ENCODE measurements around the gene METRN. TPM values are rescaled to one million over a fixed set of nuclear protein-coding genes. Genes with fewer than 3 reads are reported as not detected.

METRN gene
- total and polyA plus RNA-seq, 2 donors: 21.9 to 24.2 TPM

- Histone ChIP-seq H3K27me3 (ENCODE audit: control insufficient read depth in 2 of 2, insufficient read depth in 1 of 2, low read length in 1 of 2) (peaks cover 55 to 82% of the 10 kb centered on the region in 2 donors), H3K27ac (ENCODE audit: low read depth in 1 of 2, low read length in 1 of 2) (no peak overlapping the region), H3K4me1 (ENCODE audit: control insufficient read depth in 2 of 2, insufficient read depth in 2 of 2, low read length in 2 of 2) (peaks cover 30 to 33% of the 10 kb centered on the region in 2 donors), H3K36me3 (ENCODE audit: control insufficient read depth in 2 of 2, insufficient read depth in 2 of 2, low read length in 1 of 2) (no peaks in the 10 kb centered on the region), H3K9me3 (ENCODE audit: control insufficient read depth in 2 of 2, insufficient read depth in 1 of 2, low read length in 1 of 2) (peaks cover 0 to 10% of the 10 kb centered on the region in 2 donors), H3K4me3 (ENCODE audit: low read length in 2 of 2) (peak overlapping the region; percentile 40 to 54)
- DNase-seq (ENCODE audit: low read depth in 6 of 9, low spot score in 9 of 9): peak in 1 of 9 donors; percentile 41
- 3% methylated on average over 64 of the region's 64 CpGs for WGBS
Observed at GRCh38 chr16:694187-694862, 20.6 kb upstream of the METRN start.

DNA sequence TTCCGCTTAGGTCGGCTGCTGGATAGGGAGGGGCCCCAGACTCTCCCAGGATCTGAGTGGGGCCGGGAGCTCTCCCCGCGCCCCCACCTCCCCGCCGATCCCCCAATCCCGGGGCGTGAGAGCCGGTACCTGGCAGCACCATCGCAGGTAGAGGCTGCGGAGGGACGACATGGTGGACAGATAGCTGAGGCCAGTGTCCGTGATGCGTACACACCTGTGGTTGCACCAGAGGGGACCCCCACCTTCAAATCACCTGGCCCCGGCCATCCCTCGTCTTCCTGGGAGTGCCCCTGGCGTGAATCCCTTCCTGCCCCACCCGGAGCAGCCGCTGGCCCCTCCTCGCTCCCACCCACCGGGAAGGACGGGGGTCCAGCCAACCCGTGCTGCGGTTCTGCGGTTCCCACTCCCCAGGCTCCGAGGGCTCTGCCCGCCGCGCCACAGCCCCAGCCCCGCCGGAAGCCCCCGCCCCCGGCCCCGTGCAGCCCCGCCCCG is 20.0 kb upstream of the METRN start:
- WGBS: 2% methylated on average over 37 of the region's 37 CpGs

GRCh38 chr16:695355-696089 is 19.4 kb upstream of the METRN start:
- H3K27me3 ChIP-seq (ENCODE audit: control insufficient read depth in 2 of 2, insufficient read depth in 1 of 2, low read length in 1 of 2): peaks cover 64 to 94% of the 10 kb centered on the region in 2 donors
- H3K4me3 ChIP-seq (ENCODE audit: low read length in 2 of 2): peak overlapping the region; percentile 42 to 54
- DNase-seq (ENCODE audit: low read depth in 6 of 9, low spot score in 9 of 9): peak in 2 of 9 donors; percentile 61 to 69
- peaks cover 0 to 10% of the 10 kb centered on the region in 2 donors for H3K9me3 ChIP-seq (ENCODE audit: control insufficient read depth in 2 of 2, insufficient read depth in 1 of 2, low read length in 1 of 2)
- H3K27ac ChIP-seq (ENCODE audit: low read depth in 1 of 2, low read length in 1 of 2): peak overlapping the region in 1 of 2 donors; percentile 19
- peaks cover 20 to 28% of the 10 kb centered on the region in 2 donors for H3K4me1 ChIP-seq (ENCODE audit: control insufficient read depth in 2 of 2, insufficient read depth in 2 of 2, low read length in 2 of 2)
- H3K36me3 ChIP-seq (ENCODE audit: control insufficient read depth in 2 of 2, insufficient read depth in 2 of 2, low read length in 1 of 2): no peaks in the 10 kb centered on the region
- 4% methylated on average over 71 of the region's 71 CpGs for WGBS

More for the DNA sequence above, 20.0 kb upstream of the METRN start:
- Histone ChIP-seq H3K27me3 (ENCODE audit: control insufficient read depth in 2 of 2, insufficient read depth in 1 of 2, low read length in 1 of 2) (peaks cover 58 to 87% of the 10 kb centered on the region in 2 donors), H3K4me1 (ENCODE audit: control insufficient read depth in 2 of 2, insufficient read depth in 2 of 2, low read length in 2 of 2) (peaks cover 24 to 29% of the 10 kb centered on the region in 2 donors), H3K36me3 (ENCODE audit: control insufficient read depth in 2 of 2, insufficient read depth in 2 of 2, low read length in 1 of 2) (no peaks in the 10 kb centered on the region), H3K4me3 (ENCODE audit: low read length in 2 of 2) (peak overlapping the region; percentile 40 to 54), H3K27ac (ENCODE audit: low read depth in 1 of 2, low read length in 1 of 2) (peak overlapping the region in 1 of 2 donors; percentile 3), H3K9me3 (ENCODE audit: control insufficient read depth in 2 of 2, insufficient read depth in 1 of 2, low read length in 1 of 2) (peaks cover 0 to 10% of the 10 kb centered on the region in 2 donors)
- no peak for DNase-seq (ENCODE audit: low read depth in 6 of 9, low spot score in 9 of 9)

DNA sequence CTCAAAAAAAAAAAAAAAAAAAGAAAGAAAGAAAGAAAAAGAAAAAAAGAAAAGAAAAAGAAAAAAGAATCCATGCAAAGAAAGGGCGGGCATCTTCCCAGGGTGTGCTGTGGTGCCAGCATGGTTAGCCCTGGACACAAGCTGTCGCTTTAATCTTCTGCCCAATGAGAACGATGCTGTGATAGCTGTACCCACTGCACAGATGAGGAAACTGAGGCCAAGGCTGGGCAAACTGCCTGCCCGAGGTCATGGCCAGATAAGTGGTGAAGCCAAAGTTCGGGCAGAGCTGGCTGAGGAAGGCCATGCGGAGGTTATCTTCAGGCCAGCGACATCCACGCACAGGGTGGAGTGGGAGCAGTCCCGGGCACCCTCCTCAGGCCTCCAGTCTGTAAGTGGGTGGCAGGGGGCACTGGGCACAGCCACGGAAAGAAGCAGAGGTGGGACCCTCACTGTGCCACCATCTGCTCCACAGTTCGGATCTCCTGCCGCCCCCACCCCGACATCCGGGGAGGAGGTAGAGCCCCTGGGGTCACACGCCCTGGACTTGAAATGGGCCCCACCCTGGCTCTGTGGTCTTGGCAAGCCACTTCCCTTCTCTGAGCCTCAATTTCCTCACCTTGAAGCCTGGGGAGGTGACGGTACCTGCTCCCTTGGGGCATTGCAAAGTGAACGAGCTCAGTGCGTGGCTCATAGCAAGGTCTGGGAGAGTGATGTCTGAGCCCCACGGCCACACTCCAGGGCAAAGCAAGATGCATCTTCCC is 15.8 kb upstream of the METRN start:
- no peak overlapping the region for H3K27ac ChIP-seq (ENCODE audit: low read depth in 1 of 2, low read length in 1 of 2)
- peaks cover 72 to 96% of the 10 kb centered on the region in 2 donors for H3K27me3 ChIP-seq (ENCODE audit: control insufficient read depth in 2 of 2, insufficient read depth in 1 of 2, low read length in 1 of 2)
- no peak for DNase-seq (ENCODE audit: low read depth in 6 of 9, low spot score in 9 of 9)
- H3K36me3 ChIP-seq (ENCODE audit: control insufficient read depth in 2 of 2, insufficient read depth in 2 of 2, low read length in 1 of 2): no peaks in the 10 kb centered on the region
- H3K4me1 ChIP-seq (ENCODE audit: control insufficient read depth in 2 of 2, insufficient read depth in 2 of 2, low read length in 2 of 2): peaks cover 16 to 22% of the 10 kb centered on the region in 2 donors
- H3K9me3 ChIP-seq (ENCODE audit: control insufficient read depth in 2 of 2, insufficient read depth in 1 of 2, low read length in 1 of 2): peaks cover 0 to 14% of the 10 kb centered on the region in 2 donors
- 78% methylated on average over 19 of the region's 19 CpGs for WGBS
- no peak overlapping the region for H3K4me3 ChIP-seq (ENCODE audit: low read length in 2 of 2)

- DNase-seq (ENCODE audit: low read depth in 6 of 9, low spot score in 9 of 9): peak in 2 of 9 donors; percentile 64 to 68
- WGBS: 9% methylated on average over 76 of the region's 76 CpGs
- H3K27ac ChIP-seq (ENCODE audit: low read depth in 1 of 2, low read length in 1 of 2): no peak overlapping the region
- H3K27me3 ChIP-seq (ENCODE audit: control insufficient read depth in 2 of 2, insufficient read depth in 1 of 2, low read length in 1 of 2): peaks cover 73 to 92% of the 10 kb centered on the region in 2 donors
- peaks cover 2 to 9% of the 10 kb centered on the region in 2 donors for H3K4me1 ChIP-seq (ENCODE audit: control insufficient read depth in 2 of 2, insufficient read depth in 2 of 2, low read length in 2 of 2)
- H3K9me3 ChIP-seq (ENCODE audit: control insufficient read depth in 2 of 2, insufficient read depth in 1 of 2, low read length in 1 of 2): peaks cover 1 to 4% of the 10 kb centered on the region in 2 donors
- H3K4me3 ChIP-seq (ENCODE audit: low read length in 2 of 2): no peak overlapping the region
- H3K36me3 ChIP-seq (ENCODE audit: control insufficient read depth in 2 of 2, insufficient read depth in 2 of 2, low read length in 1 of 2): no peaks in the 10 kb centered on the region
Observed at GRCh38 chr16:700684-701584, 14.0 kb upstream of the METRN start.

- H3K4me1 ChIP-seq (ENCODE audit: control insufficient read depth in 2 of 2, insufficient read depth in 2 of 2, low read length in 2 of 2): peaks cover 4 to 6% of the 10 kb centered on the region in 2 donors
- peaks cover 75 to 93% of the 10 kb centered on the region in 2 donors for H3K27me3 ChIP-seq (ENCODE audit: control insufficient read depth in 2 of 2, insufficient read depth in 1 of 2, low read length in 1 of 2)
- no peak overlapping the region for H3K27ac ChIP-seq (ENCODE audit: low read depth in 1 of 2, low read length in 1 of 2)
- no peak for DNase-seq (ENCODE audit: low read depth in 6 of 9, low spot score in 9 of 9)
- 87% methylated on average over 19 of the region's 19 CpGs for WGBS
- peaks cover 1 to 4% of the 10 kb centered on the region in 2 donors for H3K9me3 ChIP-seq (ENCODE audit: control insufficient read depth in 2 of 2, insufficient read depth in 1 of 2, low read length in 1 of 2)
- H3K4me3 ChIP-seq (ENCODE audit: low read length in 2 of 2): no peak overlapping the region
- no peaks in the 10 kb centered on the region for H3K36me3 ChIP-seq (ENCODE audit: control insufficient read depth in 2 of 2, insufficient read depth in 2 of 2, low read length in 1 of 2)
Observed at GRCh38 chr16:702341-702740, 12.6 kb upstream of the METRN start.

DNA sequence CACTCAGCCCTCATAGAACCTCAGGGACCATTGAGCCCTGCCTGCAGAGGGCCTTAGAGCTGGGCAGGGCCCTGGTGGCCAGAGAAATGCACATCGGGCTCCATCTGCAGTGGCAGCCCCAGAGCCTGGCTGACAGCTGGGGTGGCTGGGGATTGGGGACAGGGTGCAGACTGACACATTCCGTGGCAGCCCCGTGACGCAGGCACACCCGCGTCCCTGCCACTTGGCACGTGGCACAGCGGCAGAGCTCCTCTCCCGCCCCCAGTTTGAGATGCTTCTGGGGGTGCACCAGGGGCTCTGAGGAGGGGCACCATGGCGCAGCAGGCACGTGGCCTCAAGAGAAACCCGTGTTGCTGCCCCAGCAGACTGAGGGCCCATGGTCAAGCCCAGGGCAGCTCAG is 11.5 kb upstream of the METRN start:
- no peak overlapping the region for H3K27ac ChIP-seq (ENCODE audit: low read depth in 1 of 2, low read length in 1 of 2)
- H3K4me3 ChIP-seq (ENCODE audit: low read length in 2 of 2): no peak overlapping the region
- 85% methylated on average over 12 of the region's 12 CpGs for WGBS
- peaks cover 1 to 4% of the 10 kb centered on the region in 2 donors for H3K9me3 ChIP-seq (ENCODE audit: control insufficient read depth in 2 of 2, insufficient read depth in 1 of 2, low read length in 1 of 2)
- H3K27me3 ChIP-seq (ENCODE audit: control insufficient read depth in 2 of 2, insufficient read depth in 1 of 2, low read length in 1 of 2): peaks cover 76 to 93% of the 10 kb centered on the region in 2 donors
- H3K4me1 ChIP-seq (ENCODE audit: control insufficient read depth in 2 of 2, insufficient read depth in 2 of 2, low read length in 2 of 2): peaks cover 4 to 6% of the 10 kb centered on the region in 2 donors
- no peaks in the 10 kb centered on the region for H3K36me3 ChIP-seq (ENCODE audit: control insufficient read depth in 2 of 2, insufficient read depth in 2 of 2, low read length in 1 of 2)
- no peak for DNase-seq (ENCODE audit: low read depth in 6 of 9, low spot score in 9 of 9)

DNA sequence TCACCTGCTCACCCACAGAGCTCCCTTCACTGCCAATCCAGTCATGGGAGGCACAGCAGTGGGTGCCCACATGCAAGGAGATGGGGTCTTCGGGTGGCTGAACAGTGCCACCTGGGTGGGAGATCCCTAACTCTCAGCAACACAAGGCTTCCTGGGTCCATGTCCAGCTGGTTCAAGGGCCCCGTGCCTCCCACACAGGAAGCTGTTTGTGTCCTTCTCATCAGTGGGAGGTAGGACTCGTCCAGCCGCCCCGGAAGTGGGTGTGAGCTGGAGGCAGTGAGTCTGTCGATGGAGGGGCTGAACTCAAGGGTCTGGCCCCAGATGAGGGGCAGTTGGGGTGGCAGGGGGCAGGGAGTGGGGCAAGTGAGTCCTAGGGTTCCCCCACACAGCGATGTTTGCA is 10.9 kb upstream of the METRN start:
- H3K27ac ChIP-seq (ENCODE audit: low read depth in 1 of 2, low read length in 1 of 2): no peak overlapping the region
- WGBS: 85% methylated on average over 7 of the region's 7 CpGs
- no peaks in the 10 kb centered on the region for H3K36me3 ChIP-seq (ENCODE audit: control insufficient read depth in 2 of 2, insufficient read depth in 2 of 2, low read length in 1 of 2)
- peaks cover 4 to 6% of the 10 kb centered on the region in 2 donors for H3K4me1 ChIP-seq (ENCODE audit: control insufficient read depth in 2 of 2, insufficient read depth in 2 of 2, low read length in 2 of 2)
- no peak overlapping the region for H3K4me3 ChIP-seq (ENCODE audit: low read length in 2 of 2)
- H3K9me3 ChIP-seq (ENCODE audit: control insufficient read depth in 2 of 2, insufficient read depth in 1 of 2, low read length in 1 of 2): peaks cover 1 to 4% of the 10 kb centered on the region in 2 donors
- DNase-seq (ENCODE audit: low read depth in 6 of 9, low spot score in 9 of 9): no peak
- H3K27me3 ChIP-seq (ENCODE audit: control insufficient read depth in 2 of 2, insufficient read depth in 1 of 2, low read length in 1 of 2): peaks cover 76 to 95% of the 10 kb centered on the region in 2 donors

All from thymus (tissue), 11 donors.